Measurements from ENCODE around the gene NEB. TPM values are rescaled to one million over a fixed set of nuclear protein-coding genes. Genes with fewer than 3 reads are reported as not detected.

Gene NEB
- polyA plus RNA-seq, 1 experiment: 0.14 TPM

DNA sequence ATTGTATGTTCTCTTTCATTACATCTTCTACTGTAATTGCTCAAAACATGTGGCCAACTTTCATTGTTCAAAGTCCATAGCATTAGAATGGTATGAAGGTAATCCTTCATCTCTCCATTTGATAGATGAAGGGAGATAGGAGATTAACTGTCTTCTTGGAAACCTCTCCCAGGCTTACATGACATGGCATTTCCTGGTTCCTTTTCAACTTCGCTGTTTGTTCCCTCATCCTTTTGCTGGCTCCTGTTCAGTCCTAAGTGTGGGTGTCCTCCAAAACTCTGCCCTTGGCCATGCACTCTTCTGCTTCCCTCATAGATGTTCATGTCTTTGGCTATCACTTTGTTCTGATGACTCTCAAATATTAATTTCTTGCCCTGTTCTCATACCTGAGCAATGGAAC, 13.8 kb downstream of the NEB start:
- H3K9me3 ChIP-seq (ENCODE audit: control insufficient read depth, insufficient read depth, low read length): no peaks in the 10 kb centered on the region
- ChIA-PET POLR2A (no interaction called here), CTCF (no interaction called here)
- H3K27ac ChIP-seq (ENCODE audit: low read depth, low read length): no peak overlapping the region
- TF ChIP-seq, protein P1, sequence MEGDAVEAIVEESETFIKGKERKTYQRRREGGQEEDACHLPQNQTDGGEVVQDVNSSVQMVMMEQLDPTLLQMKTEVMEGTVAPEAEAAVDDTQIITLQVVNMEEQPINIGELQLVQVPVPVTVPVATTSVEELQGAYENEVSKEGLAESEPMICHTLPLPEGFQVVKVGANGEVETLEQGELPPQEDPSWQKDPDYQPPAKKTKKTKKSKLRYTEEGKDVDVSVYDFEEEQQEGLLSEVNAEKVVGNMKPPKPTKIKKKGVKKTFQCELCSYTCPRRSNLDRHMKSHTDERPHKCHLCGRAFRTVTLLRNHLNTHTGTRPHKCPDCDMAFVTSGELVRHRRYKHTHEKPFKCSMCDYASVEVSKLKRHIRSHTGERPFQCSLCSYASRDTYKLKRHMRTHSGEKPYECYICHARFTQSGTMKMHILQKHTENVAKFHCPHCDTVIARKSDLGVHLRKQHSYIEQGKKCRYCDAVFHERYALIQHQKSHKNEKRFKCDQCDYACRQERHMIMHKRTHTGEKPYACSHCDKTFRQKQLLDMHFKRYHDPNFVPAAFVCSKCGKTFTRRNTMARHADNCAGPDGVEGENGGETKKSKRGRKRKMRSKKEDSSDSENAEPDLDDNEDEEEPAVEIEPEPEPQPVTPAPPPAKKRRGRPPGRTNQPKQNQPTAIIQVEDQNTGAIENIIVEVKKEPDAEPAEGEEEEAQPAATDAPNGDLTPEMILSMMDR (IDR thresholded peaks at IDR 0.05; ENCODE audit: low read depth, low read length): no peak
- no peaks in the 10 kb centered on the region for H3K27me3 ChIP-seq (ENCODE audit: control insufficient read depth, insufficient read depth, low read length)
- no peak for DNase-seq (ENCODE audit: low read depth, low spot score)
- no peak overlapping the region for H3K4me3 ChIP-seq (ENCODE audit: low read depth, low read length)

DNA sequence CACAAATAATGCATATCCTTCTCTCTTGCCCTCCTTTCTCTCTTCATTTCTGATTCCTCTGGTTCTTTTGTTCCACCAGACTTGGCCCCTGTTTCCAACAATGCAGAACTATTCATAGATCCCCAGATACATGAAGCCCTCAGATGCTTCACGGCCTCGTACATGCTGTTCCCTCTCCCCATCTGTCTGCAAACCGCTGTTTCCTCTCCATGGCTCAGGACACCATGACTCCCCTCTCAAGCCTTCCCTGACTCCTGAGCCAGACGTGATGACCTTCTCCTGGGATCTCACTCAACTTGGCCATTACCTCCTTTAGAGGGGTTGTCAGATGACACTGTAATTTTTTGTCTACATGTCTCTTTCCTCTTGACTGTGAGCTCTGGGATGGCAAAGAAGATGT, 15.5 kb downstream of the NEB start:
- H3K27ac ChIP-seq (ENCODE audit: low read depth, low read length): no peak overlapping the region
- H3K27me3 ChIP-seq (ENCODE audit: control insufficient read depth, insufficient read depth, low read length): no peaks in the 10 kb centered on the region
- CTCF ChIA-PET: no interaction called here
- H3K4me3 ChIP-seq (ENCODE audit: low read depth, low read length): no peak overlapping the region
- TF ChIP-seq, protein P1 (IDR thresholded peaks at IDR 0.05; ENCODE audit: low read depth, low read length): no peak
- H3K9me3 ChIP-seq (ENCODE audit: control insufficient read depth, insufficient read depth, low read length): no peaks in the 10 kb centered on the region
- DNase-seq (ENCODE audit: low read depth, low spot score): no peak
- POLR2A ChIA-PET: no interaction called here

DNA sequence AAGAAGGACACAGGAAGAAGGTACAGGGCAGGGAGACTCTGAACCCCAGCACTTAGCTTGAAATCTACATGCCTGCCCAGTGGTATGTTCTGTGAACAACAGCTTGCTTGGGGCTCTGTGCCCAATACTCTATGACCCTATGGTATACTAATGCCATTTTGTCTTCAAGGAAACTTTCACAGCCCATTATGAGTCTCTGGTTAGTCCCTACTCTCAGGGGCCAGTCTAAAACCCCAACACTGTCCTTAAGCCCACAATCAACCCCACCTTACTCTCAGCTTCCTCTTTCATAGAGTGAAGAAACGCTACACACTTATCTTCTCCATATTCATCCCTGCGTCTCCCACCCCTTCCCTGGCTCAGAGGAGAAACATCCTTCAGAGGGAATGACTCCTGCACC, 16.0 kb downstream of the NEB start:
- Histone ChIP-seq H3K27ac (ENCODE audit: low read depth, low read length) (no peak overlapping the region), H3K27me3 (ENCODE audit: control insufficient read depth, insufficient read depth, low read length) (no peaks in the 10 kb centered on the region), H3K9me3 (ENCODE audit: control insufficient read depth, insufficient read depth, low read length) (no peaks in the 10 kb centered on the region), H3K4me3 (ENCODE audit: low read depth, low read length) (no peak overlapping the region)
- CTCF ChIA-PET: no interaction called here
- TF ChIP-seq, protein P1 (IDR thresholded peaks at IDR 0.05; ENCODE audit: low read depth, low read length): no peak
- DNase-seq (ENCODE audit: low read depth, low spot score): no peak
- POLR2A ChIA-PET: no interaction called here

- CTCF ChIA-PET: no interaction called here
- no peak for DNase-seq (ENCODE audit: low read depth, low spot score)
Measured at GRCh38 chr2:151716721-151717120, 17.6 kb downstream of the NEB start.

GRCh38 chr2:151713291-151713903, 20.9 kb downstream of the NEB start:
- ChIA-PET CTCF (interaction anchor here (1.3 kb wide), 1 partner anchor 19 kb away, joined by 3 read pairs; no protein-coding TSS in a partner anchor), POLR2A (no interaction called here)
- Histone ChIP-seq H3K9me3 (ENCODE audit: control insufficient read depth, insufficient read depth, low read length) (no peaks in the 10 kb centered on the region), H3K27me3 (ENCODE audit: control insufficient read depth, insufficient read depth, low read length) (no peaks in the 10 kb centered on the region), H3K27ac (ENCODE audit: low read depth, low read length) (no peak overlapping the region), H3K4me3 (ENCODE audit: low read depth, low read length) (no peak overlapping the region)
- no peak for DNase-seq (ENCODE audit: low read depth, low spot score)
- TF ChIP-seq, protein P1 (IDR thresholded peaks at IDR 0.05; ENCODE audit: low read depth, low read length): no peak

More at GRCh38 chr2:151716721-151717120, 17.6 kb downstream of the NEB start:
- TF ChIP-seq, protein P1 (IDR thresholded peaks at IDR 0.05; ENCODE audit: low read depth, low read length): no peak
- POLR2A ChIA-PET: no interaction called here
- H3K4me3 ChIP-seq (ENCODE audit: low read depth, low read length): no peak overlapping the region
- no peaks in the 10 kb centered on the region for H3K27me3 ChIP-seq (ENCODE audit: control insufficient read depth, insufficient read depth, low read length)
- H3K27ac ChIP-seq (ENCODE audit: low read depth, low read length): no peak overlapping the region
- no peaks in the 10 kb centered on the region for H3K9me3 ChIP-seq (ENCODE audit: control insufficient read depth, insufficient read depth, low read length)

Data from AG04450 (cell line).